Measurements from ENCODE around the gene ARHGEF11. TPM values are rescaled to one million over a fixed set of nuclear protein-coding genes. Genes with fewer than 3 reads are reported as not detected.

ARHGEF11 gene
- polyA plus RNA-seq, 1 donor (not counting 4 experiments of a cell fraction or from before 2014, with no cell fraction given), result 8.0 TPM

DNA sequence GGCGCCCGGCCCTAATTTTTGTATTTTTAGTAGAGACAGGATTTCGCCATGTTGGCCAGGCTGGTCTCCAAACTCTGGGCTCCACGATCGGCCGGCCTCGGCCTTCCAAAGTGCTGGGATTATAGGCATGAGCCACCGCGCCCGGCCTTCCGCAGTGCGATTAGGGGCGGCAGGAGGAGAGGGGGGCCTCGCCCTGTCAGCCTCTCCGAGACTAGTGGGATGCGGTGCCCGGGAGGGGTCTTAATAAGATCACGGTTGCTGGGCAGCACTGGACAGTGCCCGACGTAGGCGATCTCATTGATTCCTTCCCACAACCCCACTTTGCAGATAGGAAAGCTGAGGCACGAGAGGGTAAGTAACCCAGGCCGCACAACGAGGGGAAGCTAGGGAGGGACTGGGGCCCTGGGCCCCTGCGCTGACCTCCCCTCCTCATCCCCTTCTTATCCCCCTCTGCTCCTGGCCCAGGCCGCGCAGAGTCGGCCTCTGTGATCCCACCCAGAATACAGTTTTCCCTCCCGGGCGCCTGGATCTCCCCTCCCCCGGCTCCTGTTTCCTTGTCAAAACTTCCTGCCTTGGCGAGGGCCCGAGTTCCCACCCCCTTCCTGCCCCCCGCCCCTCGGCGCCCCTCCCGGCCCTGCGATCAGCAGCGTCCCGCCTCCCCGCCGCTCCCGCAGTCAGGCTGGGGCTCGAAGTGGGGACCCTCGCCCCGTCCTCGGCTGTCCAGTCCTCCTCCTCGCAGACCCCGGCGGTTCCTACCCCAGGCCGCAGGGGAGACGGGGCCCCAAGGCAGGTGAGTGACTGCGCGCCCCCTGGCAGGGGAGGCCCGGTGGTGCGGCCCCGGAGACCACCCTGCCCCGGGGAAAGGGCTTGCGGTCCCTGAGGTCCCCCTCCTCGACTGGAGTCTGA is 152.2 kb downstream of the ARHGEF11 start, which contains the start of gene PEAR1:
Gene PEAR1 (plus strand): TSS at position 671 of the 906 bp plus-strand sequence. CDS start 10,209 bp downstream, outside the sequence.
- H3K27me3 ChIP-seq (ENCODE audit: control insufficient read depth, extremely low read depth, insufficient read depth, low read length), result peaks cover 4% of the 10 kb centered on the region
- H3K79me2 ChIP-seq (ENCODE audit: control insufficient read depth, insufficient read depth, low read length), result no peaks in the 10 kb centered on the region
- H3K36me3 ChIP-seq (ENCODE audit: control insufficient read depth in 2 of 2, extremely low read depth in 1 of 2, insufficient read depth in 2 of 2, low read length in 2 of 2), result no peaks in the 10 kb centered on the region
- H3K4me2 ChIP-seq (ENCODE audit: control insufficient read depth, extremely low read depth, insufficient read depth, low read depth, low read length), result peak within 1 kb of the TSS; percentile 88
- H3K9ac ChIP-seq (ENCODE audit: control insufficient read depth, extremely low read depth, insufficient read depth, low read length), result peak within 1 kb of the TSS; percentile 22
- H2AFZ ChIP-seq (ENCODE audit: control insufficient read depth, low read length), result no peak within 1 kb of the TSS
- dilution Hi-C loops (cut with MboI; ENCODE audit: extremely low pct_ligation_motif_present, low sequenced_read_pairs), result no loop called here
- H3K9me1 ChIP-seq (ENCODE audit: control insufficient read depth, extremely low read depth, insufficient read depth, low read length), result no peaks in the 10 kb centered on the region
- no peak for DNase-seq (ENCODE audit: low read depth, low spot score)
- no peaks in the 10 kb centered on the region for H4K20me1 ChIP-seq (ENCODE audit: control insufficient read depth, extremely low read depth, insufficient read depth, low read length)
- no peak for TF ChIP-seq EZH2 (IDR thresholded peaks at IDR 0.05; ENCODE audit: low read length)
- TF ChIP-seq, protein P1, sequence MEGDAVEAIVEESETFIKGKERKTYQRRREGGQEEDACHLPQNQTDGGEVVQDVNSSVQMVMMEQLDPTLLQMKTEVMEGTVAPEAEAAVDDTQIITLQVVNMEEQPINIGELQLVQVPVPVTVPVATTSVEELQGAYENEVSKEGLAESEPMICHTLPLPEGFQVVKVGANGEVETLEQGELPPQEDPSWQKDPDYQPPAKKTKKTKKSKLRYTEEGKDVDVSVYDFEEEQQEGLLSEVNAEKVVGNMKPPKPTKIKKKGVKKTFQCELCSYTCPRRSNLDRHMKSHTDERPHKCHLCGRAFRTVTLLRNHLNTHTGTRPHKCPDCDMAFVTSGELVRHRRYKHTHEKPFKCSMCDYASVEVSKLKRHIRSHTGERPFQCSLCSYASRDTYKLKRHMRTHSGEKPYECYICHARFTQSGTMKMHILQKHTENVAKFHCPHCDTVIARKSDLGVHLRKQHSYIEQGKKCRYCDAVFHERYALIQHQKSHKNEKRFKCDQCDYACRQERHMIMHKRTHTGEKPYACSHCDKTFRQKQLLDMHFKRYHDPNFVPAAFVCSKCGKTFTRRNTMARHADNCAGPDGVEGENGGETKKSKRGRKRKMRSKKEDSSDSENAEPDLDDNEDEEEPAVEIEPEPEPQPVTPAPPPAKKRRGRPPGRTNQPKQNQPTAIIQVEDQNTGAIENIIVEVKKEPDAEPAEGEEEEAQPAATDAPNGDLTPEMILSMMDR (optimal IDR thresholded peaks at IDR 0.05 in 1 of 3, IDR thresholded peaks at IDR 0.05 in 1 of 3, conservative IDR thresholded peaks at IDR 0.05 in 1 of 3; ENCODE audit: extremely low read depth in 1 of 3, insufficient read depth in 2 of 3, low read length in 3 of 3), result no peak
- no peak for FAIRE-seq
- H3K4me3 ChIP-seq (ENCODE audit: control insufficient read depth in 2 of 3, extremely low read depth in 1 of 3, insufficient read depth in 2 of 3, low read depth in 1 of 3, low read length in 3 of 3), result peak within 1 kb of the TSS in 1 of 3 experiments; percentile 51
- no peak within 1 kb of the TSS for H3K27ac ChIP-seq (ENCODE audit: control insufficient read depth, insufficient read depth, low read length)
- no peaks in the 10 kb centered on the region for H3K9me3 ChIP-seq (ENCODE audit: control insufficient read depth, low read depth, low read length)
- H3K4me1 ChIP-seq (ENCODE audit: control insufficient read depth, extremely low read depth, insufficient read depth, low read length), result peaks cover 31% of the 10 kb centered on the region

DNA sequence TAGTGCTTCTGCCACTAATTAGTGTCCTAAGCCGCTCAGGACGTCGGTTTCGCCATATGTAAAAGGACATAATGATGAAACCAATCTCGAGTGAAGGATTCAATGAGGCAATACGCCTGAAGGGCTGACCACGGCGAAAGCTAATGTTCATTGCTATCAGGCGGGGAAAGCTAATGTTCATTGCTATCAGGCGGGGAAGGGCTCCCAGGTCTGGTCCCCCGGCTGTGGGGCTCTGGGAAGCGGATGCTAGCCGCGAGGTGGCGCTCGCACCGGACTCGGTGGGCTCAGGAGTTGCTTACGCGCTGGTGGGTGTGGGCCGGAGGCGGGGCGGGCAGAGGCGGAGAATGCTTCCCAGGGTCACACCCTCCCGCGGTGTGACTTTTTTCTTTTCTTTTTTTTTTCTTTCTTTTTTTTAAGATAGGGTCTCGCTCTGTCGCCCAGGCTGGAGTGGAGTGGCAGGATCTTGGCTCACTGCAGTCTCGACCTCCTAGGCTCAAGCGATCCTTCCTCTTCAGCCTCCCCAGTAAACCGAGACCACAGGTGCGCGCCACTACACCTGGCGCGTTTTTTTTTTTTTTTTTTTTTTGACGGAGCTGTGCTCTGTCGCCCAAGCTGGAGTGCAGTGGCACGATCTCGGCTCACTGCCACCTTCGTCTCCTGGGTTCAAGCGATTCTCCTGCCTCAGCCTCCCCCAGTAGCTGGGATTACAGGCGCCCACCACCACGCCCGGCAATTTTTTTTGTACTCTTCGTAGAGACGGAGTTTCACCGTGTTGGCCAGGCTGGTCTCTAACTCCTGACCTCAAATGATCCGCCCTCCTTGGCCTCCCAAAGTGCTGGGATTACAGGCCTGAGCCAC is 153.1 kb downstream of the ARHGEF11 start:
- peak overlapping the region; percentile 88 for H3K4me2 ChIP-seq (ENCODE audit: control insufficient read depth, extremely low read depth, insufficient read depth, low read depth, low read length)
- TF ChIP-seq, protein P1 (optimal IDR thresholded peaks at IDR 0.05 in 1 of 3, IDR thresholded peaks at IDR 0.05 in 1 of 3, conservative IDR thresholded peaks at IDR 0.05 in 1 of 3; ENCODE audit: extremely low read depth in 1 of 3, insufficient read depth in 2 of 3, low read length in 3 of 3), result peak; percentile 75 to 91 (median 84)
- TF ChIP-seq EZH2 (IDR thresholded peaks at IDR 0.05; ENCODE audit: low read length), result no peak
- dilution Hi-C loops (cut with MboI; ENCODE audit: extremely low pct_ligation_motif_present, low sequenced_read_pairs), result no loop called here
- no peaks in the 10 kb centered on the region for H3K36me3 ChIP-seq (ENCODE audit: control insufficient read depth in 2 of 2, extremely low read depth in 1 of 2, insufficient read depth in 2 of 2, low read length in 2 of 2)
- H3K27me3 ChIP-seq (ENCODE audit: control insufficient read depth, extremely low read depth, insufficient read depth, low read length), result peaks cover 10% of the 10 kb centered on the region
- H3K79me2 ChIP-seq (ENCODE audit: control insufficient read depth, insufficient read depth, low read length), result no peaks in the 10 kb centered on the region
- peaks cover 22% of the 10 kb centered on the region for H3K4me1 ChIP-seq (ENCODE audit: control insufficient read depth, extremely low read depth, insufficient read depth, low read length)
- peak overlapping the region; percentile 22 for H3K9ac ChIP-seq (ENCODE audit: control insufficient read depth, extremely low read depth, insufficient read depth, low read length)
- H2AFZ ChIP-seq (ENCODE audit: control insufficient read depth, low read length), result peak overlapping the region; percentile 74
- H4K20me1 ChIP-seq (ENCODE audit: control insufficient read depth, extremely low read depth, insufficient read depth, low read length), result no peaks in the 10 kb centered on the region
- no peaks in the 10 kb centered on the region for H3K9me3 ChIP-seq (ENCODE audit: control insufficient read depth, low read depth, low read length)
- DNase-seq (ENCODE audit: low read depth, low spot score) (no peak), FAIRE-seq (no peak)
- H3K4me3 ChIP-seq (ENCODE audit: control insufficient read depth in 2 of 3, extremely low read depth in 1 of 3, insufficient read depth in 2 of 3, low read depth in 1 of 3, low read length in 3 of 3), result peak overlapping the region in 1 of 3 experiments; percentile 51
- H3K9me1 ChIP-seq (ENCODE audit: control insufficient read depth, extremely low read depth, insufficient read depth, low read length), result no peaks in the 10 kb centered on the region
- H3K27ac ChIP-seq (ENCODE audit: control insufficient read depth, insufficient read depth, low read length), result no peak overlapping the region
